BJ (cell line): ENCODE results near the gene SIDT1. TPM values are rescaled to one million over a fixed set of nuclear protein-coding genes. Genes with fewer than 3 reads are reported as not detected.

ENCODE experiments used
- CTCF ChIA-PET: fragments of 350-600 bp; formaldehyde crosslinking; extraction: SDS; loops from one replicate; lab custom pipeline; 2021; ENCODE audit warnings: antibody characterized with exemption, inconsistent platforms; lab: Yijun Ruan, JAX
- POLR2A ChIA-PET: fragments of 300-600 bp; sonication (Branson Sonifier 250); formaldehyde crosslinking; extraction: SDS; loops from one replicate; lab custom pipeline; 2021; ENCODE audit warnings: antibody characterized with exemption; lab: Charles Lee
- DNase-seq: peaks from one replicate; pipeline ENCODE4 v3.0.0-alpha.2; 2011; ENCODE audit warnings: low read depth
- H3K27me3 ChIP-seq: 2 replicates; pipeline ENCODE4 v1.6.0; 2011; ENCODE audit warnings: low read length; ENCODE audit not compliant: control insufficient read depth, insufficient read depth
- H3K36me3 ChIP-seq: 2 replicates; pipeline ENCODE4 v1.5.1; 2011; ENCODE audit warnings: low read length; ENCODE audit not compliant: control insufficient read depth, insufficient read depth
- H3K4me3 ChIP-seq: 2 replicates; pipeline ENCODE4 v1.5.1; 2011; ENCODE audit warnings: low read depth, mild to moderate bottlenecking, control low read depth, low read length
- polyA plus RNA-seq: library from polyadenylated mRNA; depleted of rRNA; stranded (reverse); fragments of >200 nt; gene quantifications from 2 replicates; pipeline ENCODE4 v1.2.3, GENCODE V29; 2011
- TF ChIP-seq, protein P1 (sequence below): IDR thresholded peaks from 2 replicates; pipeline ENCODE4 v1.5.1; 2011; ENCODE audit warnings: low read depth, mild to moderate bottlenecking, control low read depth, inconsistent platforms, low read length, moderate library complexity; ENCODE audit not compliant: insufficient read depth

The SIDT1 gene
- polyA plus RNA-seq, 1 experiment: not detected

DNA sequence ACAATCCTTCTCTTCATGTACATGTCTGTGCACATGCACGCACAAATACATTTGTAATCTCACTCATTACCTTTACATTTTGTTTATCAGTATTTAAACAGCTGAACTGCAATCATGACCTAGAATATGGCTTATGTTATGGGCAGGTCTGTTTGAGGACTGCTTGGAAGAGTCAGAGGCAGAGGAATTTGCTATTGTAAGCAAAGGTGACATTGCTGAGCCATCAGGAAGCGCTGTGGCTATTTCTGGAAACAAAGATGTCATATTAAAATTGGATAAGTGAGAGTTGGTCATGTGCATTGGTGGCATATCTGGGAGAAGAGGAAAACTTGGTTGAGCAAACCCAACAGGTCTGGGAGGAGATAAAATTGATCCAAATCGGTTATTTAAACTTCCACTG, 122.5 kb downstream of the SIDT1 start:
- Histone ChIP-seq H3K27me3 (no peaks in the 10 kb centered on the region), H3K4me3 (no peak overlapping the region), H3K36me3 (peaks cover 1% of the 10 kb centered on the region; the same call in 1 of the 2 replicates)
- POLR2A ChIA-PET: no interaction called here
- TF ChIP-seq, protein P1, sequence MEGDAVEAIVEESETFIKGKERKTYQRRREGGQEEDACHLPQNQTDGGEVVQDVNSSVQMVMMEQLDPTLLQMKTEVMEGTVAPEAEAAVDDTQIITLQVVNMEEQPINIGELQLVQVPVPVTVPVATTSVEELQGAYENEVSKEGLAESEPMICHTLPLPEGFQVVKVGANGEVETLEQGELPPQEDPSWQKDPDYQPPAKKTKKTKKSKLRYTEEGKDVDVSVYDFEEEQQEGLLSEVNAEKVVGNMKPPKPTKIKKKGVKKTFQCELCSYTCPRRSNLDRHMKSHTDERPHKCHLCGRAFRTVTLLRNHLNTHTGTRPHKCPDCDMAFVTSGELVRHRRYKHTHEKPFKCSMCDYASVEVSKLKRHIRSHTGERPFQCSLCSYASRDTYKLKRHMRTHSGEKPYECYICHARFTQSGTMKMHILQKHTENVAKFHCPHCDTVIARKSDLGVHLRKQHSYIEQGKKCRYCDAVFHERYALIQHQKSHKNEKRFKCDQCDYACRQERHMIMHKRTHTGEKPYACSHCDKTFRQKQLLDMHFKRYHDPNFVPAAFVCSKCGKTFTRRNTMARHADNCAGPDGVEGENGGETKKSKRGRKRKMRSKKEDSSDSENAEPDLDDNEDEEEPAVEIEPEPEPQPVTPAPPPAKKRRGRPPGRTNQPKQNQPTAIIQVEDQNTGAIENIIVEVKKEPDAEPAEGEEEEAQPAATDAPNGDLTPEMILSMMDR: no peak
- CTCF ChIA-PET: no interaction called here
- DNase-seq: no peak

DNA sequence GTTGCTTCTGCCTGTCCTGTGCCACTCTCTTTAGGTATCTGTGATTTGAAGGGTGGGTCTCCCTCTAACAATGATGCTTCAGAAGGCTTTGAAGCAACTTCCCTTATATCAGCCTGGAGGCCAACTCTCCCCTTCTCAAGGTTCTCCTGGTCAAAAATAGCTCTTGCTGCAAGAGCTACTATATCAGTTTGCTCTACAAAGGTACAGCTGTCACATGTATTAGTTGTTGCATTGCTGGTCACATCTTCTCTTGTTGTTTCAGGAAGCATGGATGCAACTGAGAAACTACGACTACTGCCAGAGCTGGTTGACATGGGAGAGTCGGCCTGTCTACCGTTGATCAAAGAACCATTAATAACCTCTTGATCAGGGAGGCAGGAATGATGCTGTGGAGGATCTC, 125.8 kb downstream of the SIDT1 start:
- H3K27me3 ChIP-seq: no peaks in the 10 kb centered on the region
- TF ChIP-seq, protein P1: no peak
- POLR2A ChIA-PET: interaction anchor here (0.6 kb wide), 1 partner anchor 607 kb away, joined by 3 read pairs; no protein-coding TSS in a partner anchor
- peaks cover 5% of the 10 kb centered on the region for H3K36me3 ChIP-seq
- CTCF ChIA-PET: no interaction called here
- no peak overlapping the region for H3K4me3 ChIP-seq
- no peak for DNase-seq

DNA sequence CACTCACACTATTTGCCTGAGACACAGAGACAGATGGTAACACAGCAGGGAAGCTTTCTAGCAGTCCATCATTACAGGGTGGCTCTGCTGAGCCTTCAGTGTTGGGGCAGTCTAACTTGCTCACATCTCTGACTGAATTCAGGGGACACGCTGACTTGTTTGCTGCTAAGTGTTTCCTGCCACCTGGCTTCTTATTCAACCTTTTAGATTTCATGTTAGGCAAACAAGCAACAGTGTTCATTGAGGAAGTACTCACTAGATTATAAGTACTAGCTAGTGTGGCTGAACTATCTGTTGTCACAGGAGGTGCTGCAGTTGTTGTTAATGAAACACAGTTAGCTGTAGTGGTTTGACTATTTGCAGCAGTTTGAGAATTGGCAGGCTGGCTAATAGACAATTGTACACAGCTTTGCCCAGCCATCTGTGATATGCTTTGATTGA, 126.8 kb downstream of the SIDT1 start:
- no peak overlapping the region for H3K4me3 ChIP-seq
- peaks cover 5% of the 10 kb centered on the region for H3K36me3 ChIP-seq
- POLR2A ChIA-PET: no interaction called here
- DNase-seq: no peak
- CTCF ChIA-PET: interaction anchor here (0.8 kb wide), 1 partner anchor 9 kb away, joined by 3 read pairs; no protein-coding TSS in a partner anchor
- TF ChIP-seq, protein P1: no peak
- no peaks in the 10 kb centered on the region for H3K27me3 ChIP-seq

DNA sequence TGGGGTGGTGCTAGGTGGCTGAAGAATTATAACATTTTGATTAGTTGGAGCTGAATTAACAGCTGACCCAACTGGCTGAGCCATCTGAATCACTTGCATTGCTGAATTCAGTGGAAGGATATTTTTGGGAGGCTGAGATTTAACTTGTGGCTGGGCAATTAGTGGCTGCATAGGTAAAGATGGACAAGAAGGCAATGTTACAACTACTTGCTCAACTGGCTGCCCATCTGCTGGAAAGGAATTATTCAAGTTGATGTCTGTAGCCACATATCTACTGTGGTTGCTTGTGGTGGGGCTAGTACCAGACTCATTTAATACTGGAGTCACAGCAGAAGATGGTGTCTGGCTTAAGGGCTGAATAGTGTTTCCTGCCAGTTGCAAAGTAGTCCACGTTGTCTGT, 127.6 kb downstream of the SIDT1 start:
- no peaks in the 10 kb centered on the region for H3K27me3 ChIP-seq
- ChIA-PET POLR2A (no interaction called here), CTCF (no interaction called here)
- H3K4me3 ChIP-seq: no peak overlapping the region
- H3K36me3 ChIP-seq: peaks cover 5% of the 10 kb centered on the region
- TF ChIP-seq, protein P1: no peak
- DNase-seq: no peak

DNA sequence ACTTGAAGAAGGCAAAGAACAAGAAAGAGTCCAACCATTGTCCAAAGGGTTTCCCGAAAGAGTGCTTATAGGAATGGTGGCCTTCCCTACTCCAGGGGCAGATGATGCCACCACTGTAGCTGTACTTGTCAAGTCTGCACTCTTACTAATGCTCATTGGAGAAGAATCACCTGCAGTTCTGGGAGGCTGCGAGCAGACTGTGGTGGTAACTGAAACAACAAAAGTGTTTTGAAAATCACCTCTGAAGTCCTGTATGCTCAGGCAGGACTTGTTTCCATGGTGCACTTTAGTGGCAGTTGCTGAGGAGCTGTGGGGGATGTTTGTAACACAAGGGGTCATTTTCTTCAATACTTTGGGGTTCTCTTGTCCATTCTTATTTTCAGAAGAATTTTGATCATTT, 128.1 kb downstream of the SIDT1 start:
- H3K36me3 ChIP-seq: peaks cover 5% of the 10 kb centered on the region
- H3K4me3 ChIP-seq: no peak overlapping the region
- POLR2A ChIA-PET: no interaction called here
- no peaks in the 10 kb centered on the region for H3K27me3 ChIP-seq
- no peak for DNase-seq
- TF ChIP-seq, protein P1: no peak
- CTCF ChIA-PET: interaction anchor here (1.5 kb wide), 1 partner anchor 11 kb away, joined by 4 read pairs; no protein-coding TSS in a partner anchor
